Measurements from ENCODE around the gene PRKAR2B.

DNA sequence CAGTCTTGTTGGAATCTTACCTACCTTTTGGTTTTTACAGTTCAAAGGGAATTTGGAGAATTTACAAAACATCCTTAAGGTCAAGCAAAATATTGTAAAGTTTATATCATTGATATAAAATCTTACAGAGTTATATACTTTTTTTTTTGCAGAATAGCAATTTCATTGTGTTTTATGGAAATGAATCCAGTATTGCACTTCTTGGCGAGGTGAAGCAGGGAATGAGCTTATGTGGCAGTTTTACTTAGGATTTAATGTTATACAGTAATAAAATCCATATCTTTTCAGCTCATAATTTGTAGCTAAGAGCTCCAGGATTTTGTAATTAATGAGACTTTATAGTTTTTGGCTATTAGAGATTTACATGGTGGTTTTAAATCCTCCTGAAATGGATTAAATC is 5.0 kb downstream of the PRKAR2B start:
- TF ChIP-seq GATA2 (IDR thresholded peaks at IDR 0.05; ENCODE audit: low read depth, low read length) (no peak), GATA3 (IDR thresholded peaks at IDR 0.05; ENCODE audit: low read depth, low read length) (no peak)

All from SH-SY5Y (cell line).